IMR-90 (cell line): ENCODE results near the gene RASGRF2. TPM values are rescaled to one million over a fixed set of nuclear protein-coding genes. Genes with fewer than 3 reads are reported as not detected.

Experiments
- polyA plus RNA-seq, 3 experiments: library from polyadenylated mRNA; depleted of rRNA; stranded (reverse); fragments of >200 nt; gene quantifications; 2 replicates each; pipeline ENCODE4 v1.2.3, GENCODE V29; 2012; ENCODE audit warnings: low replicate concordance in 1 of 3
- total RNA-seq: library from RNA; depleted of rRNA; stranded (reverse); fragments of >200 nt; gene quantifications from 2 replicates; pipeline ENCODE4 v1.2.3, GENCODE V29; 2012
- TF ChIP-seq, protein P1 (sequence below): fragments of 150-350 bp; IDR thresholded peaks from 2 replicates; pipeline ENCODE4 v1.6.1; 2017; ENCODE audit warnings: mild to moderate bottlenecking, antibody characterized with exemption, low read length, low read depth

RASGRF2 gene
- total and polyA plus RNA-seq, 2 of the 4 experiments (the other 2 are of a cell fraction) = 2.9 to 5.0 TPM

DNA sequence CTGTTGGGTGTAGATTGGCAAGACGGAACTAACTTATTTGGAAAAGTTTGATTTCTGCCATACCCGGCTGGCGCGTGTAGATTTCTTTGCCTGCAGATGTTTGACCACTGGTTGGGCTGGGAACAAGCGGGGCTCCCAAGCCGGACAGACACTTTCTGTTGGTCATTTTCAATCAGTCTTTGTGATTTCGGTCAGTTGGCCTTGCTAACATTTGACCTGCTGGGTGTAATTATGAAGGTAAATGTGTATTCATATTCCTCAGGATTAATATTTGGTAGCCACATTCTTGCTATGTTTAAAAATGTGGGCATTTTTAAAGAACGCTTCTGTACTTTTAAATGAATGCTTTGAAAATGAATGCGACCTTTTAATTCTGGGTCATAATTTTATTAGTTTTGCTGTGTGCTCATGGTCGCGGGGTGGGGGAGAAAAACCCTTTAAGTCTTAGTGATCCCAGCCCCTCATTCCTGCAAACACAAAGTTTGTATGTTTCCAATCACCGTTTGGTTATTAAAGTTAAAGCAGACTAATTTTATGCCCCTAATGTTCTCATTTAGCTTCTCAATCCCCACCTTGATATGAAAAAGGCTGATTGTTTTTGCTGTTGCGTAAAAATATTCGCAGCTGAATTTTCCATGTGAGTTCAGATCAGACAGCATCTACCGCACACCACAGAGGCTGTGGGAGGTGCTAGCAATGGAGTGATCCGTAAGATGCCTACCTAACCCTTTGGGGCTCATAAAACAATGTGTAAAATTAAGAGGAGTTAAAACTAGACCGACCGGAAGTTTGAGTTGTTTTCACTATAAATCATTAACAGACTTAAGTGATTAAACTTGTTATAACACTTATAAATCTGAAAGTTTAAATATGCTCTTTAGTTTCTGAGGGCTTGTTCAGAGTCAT, 1.5 kb downstream of the RASGRF2 start (continued):
- TF ChIP-seq, protein P1, sequence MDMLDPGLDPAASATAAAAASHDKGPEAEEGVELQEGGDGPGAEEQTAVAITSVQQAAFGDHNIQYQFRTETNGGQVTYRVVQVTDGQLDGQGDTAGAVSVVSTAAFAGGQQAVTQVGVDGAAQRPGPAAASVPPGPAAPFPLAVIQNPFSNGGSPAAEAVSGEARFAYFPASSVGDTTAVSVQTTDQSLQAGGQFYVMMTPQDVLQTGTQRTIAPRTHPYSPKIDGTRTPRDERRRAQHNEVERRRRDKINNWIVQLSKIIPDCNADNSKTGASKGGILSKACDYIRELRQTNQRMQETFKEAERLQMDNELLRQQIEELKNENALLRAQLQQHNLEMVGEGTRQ = no peak
